H1 (cell line): ENCODE results near the gene CTNND2. TPM values are rescaled to one million over a fixed set of nuclear protein-coding genes. Genes with fewer than 3 reads are reported as not detected.

Experiments
- CTCF ChIA-PET: fragments of 300-600 bp; sonication (Branson Sonifier 250); formaldehyde crosslinking; loops from one replicate; lab custom pipeline; 2021; ENCODE audit not compliant: partially characterized antibody; lab: Charles Lee
- POLR2A ChIA-PET: fragments of 300-600 bp; sonication (Branson Sonifier 250); formaldehyde crosslinking; loops from one replicate; lab custom pipeline; 2021; ENCODE audit warnings: inconsistent platforms; ENCODE audit not compliant: partially characterized antibody; lab: Charles Lee
- DNase-seq, 2 experiments: peaks; one replicate each; pipeline versions ENCODE4 v3.0.0 to v3.0.0-alpha.2; 2010 to 2022; ENCODE audit warnings: low spot score in 2 of 2, low read depth in 1 of 2, mixed read lengths in 1 of 2
- FAIRE-seq: peaks from 2 replicates; lab custom pipeline; 2011; peaks lifted over from hg19 to GRCh38; lab: Jason Lieb, UNC
- H2AFZ ChIP-seq: 2 replicates; pipeline ENCODE4 v1.8.1; 2012; ENCODE audit warnings: low read length, inconsistent platforms
- H2AK5ac ChIP-seq: 2 replicates; pipeline ENCODE4 v1.6.1; 2013; ENCODE audit warnings: low read depth, low read length
- H2BK120ac ChIP-seq: replicated peaks from 2 replicates; pipeline ENCODE3; 2013; ENCODE audit warnings: low read depth, low read length, inconsistent platforms
- H2BK12ac ChIP-seq: 2 replicates; pipeline ENCODE4 v1.6.1; 2013; ENCODE audit warnings: low read depth, low read length
- H2BK15ac ChIP-seq: 2 replicates; pipeline ENCODE4 v1.6.1; 2013; ENCODE audit warnings: low read length
- H2BK20ac ChIP-seq: 2 replicates; pipeline ENCODE4 v1.6.1; 2013; ENCODE audit warnings: low read length
- H2BK5ac ChIP-seq: 2 replicates; pipeline ENCODE4 v1.6.1; 2013; ENCODE audit warnings: low read depth, low read length
- H3K14ac ChIP-seq: 2 replicates; pipeline ENCODE4 v1.6.1; 2013; ENCODE audit warnings: inconsistent platforms; ENCODE audit not compliant: insufficient read length
- H3K18ac ChIP-seq: 2 replicates; pipeline ENCODE4 v1.6.1; 2013; ENCODE audit warnings: low read length; ENCODE audit errors: extremely low read depth
- H3K23ac ChIP-seq: 2 replicates; pipeline ENCODE4 v1.6.1; 2013; ENCODE audit warnings: inconsistent platforms; ENCODE audit not compliant: insufficient read length
- H3K23me2 ChIP-seq: 2 replicates; pipeline ENCODE4 v1.6.1; 2013; ENCODE audit warnings: low read depth, low read length
- H3K27ac ChIP-seq: 2 replicates; pipeline ENCODE4 v1.6.1; 2011; ENCODE audit warnings: low read depth, low read length, inconsistent platforms
- H3K27me3 ChIP-seq, 4 experiments: replicated peaks in 1 of 4; 1 replicate in 1 of 4; 2 replicates in 3 of 4; pipeline versions ENCODE4 v1.6.1 to v1.8.1; 2011 to 2013; ENCODE audit warnings: low read length in 3 of 4, mild to moderate bottlenecking in 3 of 4, inconsistent platforms in 2 of 4, mixed read lengths in 2 of 4, moderate library complexity in 1 of 4; ENCODE audit not compliant: control insufficient read depth in 3 of 4, insufficient read depth in 3 of 4; ENCODE audit errors: extremely low read depth in 1 of 4
- H3K36me3 ChIP-seq, 4 experiments: 2 replicates each; pipeline versions ENCODE4 v1.6.1 to v1.8.1; 2011 to 2013; ENCODE audit warnings: mild to moderate bottlenecking in 4 of 4, low read length in 3 of 4, moderate library complexity in 2 of 4, control low read depth in 1 of 4, inconsistent platforms in 1 of 4; ENCODE audit not compliant: insufficient read depth in 4 of 4, control insufficient read depth in 2 of 4
- H3K4ac ChIP-seq: replicated peaks from 2 replicates; pipeline ENCODE3; 2013; ENCODE audit warnings: low read length, low read depth, mixed read lengths, inconsistent platforms; ENCODE audit not compliant: insufficient read length
- H3K4me1 ChIP-seq, 4 experiments: replicated peaks in 1 of 4; 1 replicate in 1 of 4; 2 replicates in 3 of 4; pipeline versions ENCODE4 v1.6.1 to v1.8.1; 2011 to 2013; ENCODE audit warnings: low read length in 3 of 4, inconsistent platforms in 2 of 4, mixed read lengths in 1 of 4; ENCODE audit not compliant: insufficient read depth in 4 of 4, control insufficient read depth in 3 of 4
- H3K4me2 ChIP-seq, 2 experiments: 2 replicates each; pipeline versions ENCODE4 v1.6.1 to v1.8.1; 2011 to 2013; ENCODE audit warnings: low read depth in 2 of 2, low read length in 2 of 2, control low read depth in 1 of 2, inconsistent platforms in 1 of 2, mild to moderate bottlenecking in 1 of 2; ENCODE audit not compliant: insufficient read depth in 1 of 2
- H3K4me3 ChIP-seq, 4 experiments: fragments of 200-600, 300-600 bp in 1 of 4; sonication (generic), shearing (Covaris generic), sonication (Bioruptor Twin) in 1 of 4; 2 replicates each; pipeline versions ENCODE4 v1.5.1 to v1.8.1; 2011 to 2016; ENCODE audit warnings: low read length in 4 of 4, low read depth in 3 of 4, control low read depth in 2 of 4, inconsistent platforms in 2 of 4, mild to moderate bottlenecking in 2 of 4, mixed read lengths in 1 of 4, moderate library complexity in 1 of 4; ENCODE audit not compliant: insufficient read depth in 2 of 4; ENCODE audit errors: extremely low read depth in 1 of 4
- H3K56ac ChIP-seq: replicated peaks from 2 replicates; pipeline ENCODE3; 2013; ENCODE audit warnings: low read depth, mild to moderate bottlenecking, mixed read lengths, low read length, inconsistent platforms; ENCODE audit not compliant: insufficient read length
- H3K79me1 ChIP-seq: 2 replicates; pipeline ENCODE4 v1.6.1; 2013; ENCODE audit warnings: low read depth, low read length, control low read depth
- H3K79me2 ChIP-seq, 2 experiments: 2 replicates each; pipeline versions ENCODE4 v1.6.1 to v1.8.1; 2012 to 2013; ENCODE audit warnings: low read length in 2 of 2, mild to moderate bottlenecking in 2 of 2, inconsistent platforms in 1 of 2; ENCODE audit not compliant: insufficient read depth in 2 of 2, control insufficient read depth in 1 of 2
- H3K9ac ChIP-seq, 4 experiments: replicated peaks in 1 of 4; 1 replicate in 1 of 4; 2 replicates in 3 of 4; pipeline versions ENCODE4 v1.6.1 to v1.8.1; 2011 to 2013; ENCODE audit warnings: low read depth in 3 of 4, low read length in 3 of 4, control low read depth in 2 of 4, mild to moderate bottlenecking in 2 of 4, moderate library complexity in 2 of 4, inconsistent platforms in 1 of 4; ENCODE audit errors: extremely low read depth in 1 of 4
- H3K9me3 ChIP-seq, 2 experiments: 2 replicates each; pipeline versions ENCODE4 v1.6.1 to v1.8.1; 2012 to 2013; ENCODE audit warnings: mild to moderate bottlenecking in 2 of 2, moderate library complexity in 2 of 2, control low read depth in 1 of 2, inconsistent platforms in 1 of 2, low read depth in 1 of 2, low read length in 1 of 2, mixed read lengths in 1 of 2; ENCODE audit not compliant: insufficient read depth in 2 of 2
- H4K20me1 ChIP-seq, 2 experiments: replicated peaks in 1 of 2; 2 replicates each; pipeline versions ENCODE3 to v1.8.1; 2011 to 2013; ENCODE audit warnings: inconsistent platforms in 2 of 2, low read length in 2 of 2, mild to moderate bottlenecking in 1 of 2; ENCODE audit not compliant: insufficient read depth in 2 of 2, control insufficient read depth in 1 of 2
- H4K5ac ChIP-seq: 2 replicates; pipeline ENCODE4 v1.6.1; 2013; ENCODE audit warnings: low read length, low read depth, mixed read lengths, inconsistent platforms; ENCODE audit not compliant: insufficient read length
- H4K8ac ChIP-seq: 2 replicates; pipeline ENCODE4 v1.8.0; 2013; ENCODE audit warnings: mild to moderate bottlenecking, moderate library complexity, low read length, inconsistent platforms; ENCODE audit not compliant: insufficient read depth; ENCODE audit errors: extremely low read depth
- H4K91ac ChIP-seq: replicated peaks from 2 replicates; pipeline ENCODE3; 2013; ENCODE audit warnings: low read length, mixed read lengths, inconsistent platforms; ENCODE audit not compliant: insufficient read length
- ASH2L ChIP-seq: fragments of 200-600, 300-600 bp; sonication (generic); IDR thresholded peaks from one replicate; pipeline ENCODE4 v1.7.1; 2017; ENCODE audit warnings: low read length
- CEBPB ChIP-seq: IDR thresholded peaks from 2 replicates; pipeline ENCODE4 v1.6.1; 2012; ENCODE audit warnings: low read depth, low read length
- EP300 ChIP-seq, 2 experiments: IDR thresholded peaks; 1 replicate in 1 of 2; 2 replicates in 1 of 2; pipeline ENCODE4 v1.6.1; 2011 to 2012; ENCODE audit warnings: low read depth in 2 of 2, low read length in 2 of 2, mild to moderate bottlenecking in 2 of 2, borderline replicate concordance in 1 of 2, inconsistent platforms in 1 of 2, moderate library complexity in 1 of 2
- TAF7 ChIP-seq: optimal IDR thresholded peaks from 2 replicates; pipeline ENCODE3; 2011; ENCODE audit warnings: low read depth, mild to moderate bottlenecking, inconsistent platforms, low read length, moderate library complexity, borderline replicate concordance
- WGBS, 2 experiments: shearing (Covaris generic) in 1 of 2; methylation state at CpG; one replicate each; pipeline versions ENCODE4 v1.1.6 to v1.1.7; 2013 to 2015; ENCODE audit warnings: low lambda C conversion rate in 2 of 2, mixed read lengths in 2 of 2, inconsistent platforms in 1 of 2, low coverage in 1 of 2, missing lambda C conversion rate in 1 of 2; ENCODE audit not compliant: insufficient replicate concordance in 2 of 2, insufficient coverage in 1 of 2, insufficient read length in 1 of 2; ENCODE audit errors: extremely low coverage in 1 of 2, missing lambda C conversion rate in 1 of 2; 5-methylcytosine and 5-hydroxymethylcytosine counted together
- polyA plus RNA-seq, 7 experiments: library from polyadenylated mRNA; depleted of rRNA in 3 of 7; stranded (reverse) in 5 of 7; unstranded in 2 of 7; fragments of >200 nt in 5 of 7; fragments of 200-250 nt in 2 of 7; gene quantifications; 1 replicate in 5 of 7; 2 replicates in 1 of 7; 4 replicates in 1 of 7; pipeline versions ENCODE4 v1.2.1 to v1.2.3, GENCODE V29; 2011 to 2013; ENCODE audit warnings: missing spikeins in 2 of 7, mixed read lengths in 2 of 7
- total RNA-seq: library from RNA; stranded (reverse); fragmentation: NEBNext Ultra II Directional; extraction: Animal tissue kit (Norgen Biotek cat#: 25700); gene quantifications from 2 replicates; pipeline ENCODE4 v1.2.1, GENCODE V29; 2021

Gene CTNND2
- total and polyA plus RNA-seq, 2 of the 8 experiments (the other 6 are each of a cell fraction or from before 2014, with no cell fraction given) = 7.4 to 14.2 TPM

GRCh38 chr5:11588803-11589202 lies 315.4 kb downstream of the CTNND2 start:
- H3K4me3 ChIP-seq = peak overlapping the region; percentile 10 to 53 (median 24); a peak in 6 of 8 replicates
- no peak overlapping the region for H3K18ac ChIP-seq
- H3K23ac ChIP-seq = no peak overlapping the region
- no peak overlapping the region for H2AK5ac ChIP-seq
- H3K56ac ChIP-seq = no peak overlapping the region
- no peak overlapping the region for H2BK15ac ChIP-seq
- H2BK12ac ChIP-seq = peak overlapping the region; percentile 77
- H3K9ac ChIP-seq = no peak overlapping the region; a peak in 1 of 7 replicates
- no peak overlapping the region for H2BK5ac ChIP-seq
- H2BK120ac ChIP-seq = no peak overlapping the region
- peak overlapping the region; percentile 47 to 50 for H3K4me2 ChIP-seq
- no peak overlapping the region for H2BK20ac ChIP-seq
- H3K27ac ChIP-seq = peak overlapping the region; percentile 56
- DNase-seq (peak; percentile 13 to 49), FAIRE-seq (peak; percentile 91)
- no peak overlapping the region for H4K8ac ChIP-seq
- CTCF ChIA-PET = no interaction called here
- H3K23me2 ChIP-seq = no peaks in the 10 kb centered on the region
- no peaks in the 10 kb centered on the region for H4K20me1 ChIP-seq
- 6% methylated on average over 6 of the region's 6 CpGs; no CpG with 5 or more reads in 1 of the 2 experiments for WGBS, 2 experiments
- no peak overlapping the region for H4K5ac ChIP-seq
- H3K9me3 ChIP-seq = peaks cover 0 to 9% of the 10 kb centered on the region in 2 experiments; a peak in 1 of 4 replicates
- peaks cover 0 to 3% (median 1%) of the 10 kb centered on the region in 4 experiments; a peak in 2 of 7 replicates for H3K4me1 ChIP-seq
- H3K14ac ChIP-seq = no peak overlapping the region
- H2AFZ ChIP-seq = no peak overlapping the region; the same call in 1 of the 2 replicates
- POLR2A ChIA-PET = no interaction called here
- no peak overlapping the region for H4K91ac ChIP-seq
- TF ChIP-seq EP300 (IDR thresholded peaks at IDR 0.05; ENCODE audit: borderline replicate concordance in 1 of 2, low read depth in 2 of 2, low read length in 2 of 2) (peak in 1 of 2 experiments; percentile 83; a peak in 1 of 3 replicates), CEBPB (0 out of 2 replicates have a peak, but pooled peaks have one; percentile 57), TAF7 (no peak), ASH2L (peak; percentile 75)
- H3K36me3 ChIP-seq = no peaks in the 10 kb centered on the region
- H3K79me1 ChIP-seq = no peaks in the 10 kb centered on the region
- no peaks in the 10 kb centered on the region for H3K27me3 ChIP-seq
- H3K4ac ChIP-seq = no peak overlapping the region
- H3K79me2 ChIP-seq = 0 out of 4 replicates have a peak, but pooled peaks cover 0 to 3% of the 10 kb centered on the region in 2 experiments
